Measurements from ENCODE around the gene DOP1A. TPM values are rescaled to one million over a fixed set of nuclear protein-coding genes. Genes with fewer than 3 reads are reported as not detected.
A peak's percentile ranks its signal among the peaks of the same experiment; 100 is the strongest.
"Not testable (repeated sequence)": the region's sequence is repeated elsewhere in the genome, so short reads cannot be mapped to it uniquely, and the experiment has no call there.

Gene DOP1A
- total RNA-seq, 1 donor from 2014 or later, result 8.5 TPM

- ATAC-seq, result no peak
Measured at GRCh38 chr6:83151114-83151513, 83.6 kb downstream of the DOP1A start.

GRCh38 chr6:83152913-83153312 is 85.4 kb downstream of the DOP1A start:
- DNase-seq (ENCODE audit: low spot score), result no peak
- peak; percentile 67 for ATAC-seq

More at GRCh38 chr6:83151114-83151513, 83.6 kb downstream of the DOP1A start:
- no peak for DNase-seq (ENCODE audit: low spot score)

- ATAC-seq (no peak), DNase-seq (ENCODE audit: low spot score) (no peak)
Measured at GRCh38 chr6:83153883-83154521, 86.5 kb downstream of the DOP1A start.

- DNase-seq (ENCODE audit: low spot score), result no peak
- no peak for ATAC-seq
Measured at GRCh38 chr6:83155794-83156193, 88.3 kb downstream of the DOP1A start.

GRCh38 chr6:83160167-83160566 is 92.7 kb downstream of the DOP1A start:
- ATAC-seq (no peak), DNase-seq (ENCODE audit: low spot score) (no peak)

GRCh38 chr6:83167726-83168278 is 100.3 kb downstream of the DOP1A start:
- ATAC-seq (no peak), DNase-seq (ENCODE audit: low spot score) (no peak)

GRCh38 chr6:83168556-83168955 is 101.1 kb downstream of the DOP1A start:
- no peak for DNase-seq (ENCODE audit: low spot score)

GRCh38 chr6:83169106-83169505 is 101.6 kb downstream of the DOP1A start:
- ATAC-seq (no peak), DNase-seq (ENCODE audit: low spot score) (no peak)

More at GRCh38 chr6:83168556-83168955, 101.1 kb downstream of the DOP1A start:
- ATAC-seq, result no peak

- ATAC-seq, result no peak
- DNase-seq (ENCODE audit: low spot score), result no peak
Measured at GRCh38 chr6:83169511-83169910, 102.0 kb downstream of the DOP1A start.

GRCh38 chr6:83176246-83176645 is 108.8 kb downstream of the DOP1A start:
- DNase-seq (ENCODE audit: low spot score), result no peak
- no peak for ATAC-seq

GRCh38 chr6:83180426-83180950 is 113.0 kb downstream of the DOP1A start:
- ATAC-seq, result no peak
- no peak for DNase-seq (ENCODE audit: low spot score)

- no peak for ATAC-seq
- no peak for DNase-seq (ENCODE audit: low spot score)
Measured at GRCh38 chr6:83182114-83182513, 114.6 kb downstream of the DOP1A start.

- ATAC-seq (no peak), DNase-seq (ENCODE audit: low spot score) (no peak)
Measured at GRCh38 chr6:83183082-83183828, 115.8 kb downstream of the DOP1A start.

- DNase-seq (ENCODE audit: low spot score), result no peak
- no peak for ATAC-seq
Measured at GRCh38 chr6:83185096-83185495, 117.6 kb downstream of the DOP1A start.

- DNase-seq (ENCODE audit: low spot score) (no peak), ATAC-seq (no peak)
Measured at GRCh38 chr6:83188501-83188900, 121.0 kb downstream of the DOP1A start.

GRCh38 chr6:83190626-83191025 is 123.2 kb downstream of the DOP1A start:
- ATAC-seq (no peak), DNase-seq (ENCODE audit: low spot score) (no peak)

GRCh38 chr6:83191974-83192373 is 124.5 kb downstream of the DOP1A start:
- ATAC-seq; DNase-seq (ENCODE audit: low spot score): not testable (repeated sequence)

GRCh38 chr6:83192456-83192855 is 125.0 kb downstream of the DOP1A start:
- DNase-seq (ENCODE audit: low spot score), result no peak
- ATAC-seq, result no peak

GRCh38 chr6:83192871-83193746 is 125.6 kb downstream of the DOP1A start, which contains the start of the genes PGM3 and RWDD2A:
TSS of gene PGM3 (minus strand) at chr6:83193265. CDS start at chr6:83191012, 2,253 bp downstream.
TSS of gene RWDD2A (plus strand) at chr6:83193357. CDS start at chr6:83194452, 1,095 bp downstream.
- peak; percentile 97 for ATAC-seq
- DNase-seq (ENCODE audit: low spot score), result peak; percentile 91

- ATAC-seq, result peak; percentile 74
- peak; percentile 69 for DNase-seq (ENCODE audit: low spot score)
Measured at GRCh38 chr6:83193747-83194566, 126.5 kb downstream of the DOP1A start.

All from left lobe of liver (tissue), 2 donors.